ENCODE measurements around the gene ROCK1. TPM values are rescaled to one million over a fixed set of nuclear protein-coding genes. Genes with fewer than 3 reads are reported as not detected.

Gene ROCK1
- total RNA-seq, 1 donor from 2014 or later = 35.3 TPM

DNA sequence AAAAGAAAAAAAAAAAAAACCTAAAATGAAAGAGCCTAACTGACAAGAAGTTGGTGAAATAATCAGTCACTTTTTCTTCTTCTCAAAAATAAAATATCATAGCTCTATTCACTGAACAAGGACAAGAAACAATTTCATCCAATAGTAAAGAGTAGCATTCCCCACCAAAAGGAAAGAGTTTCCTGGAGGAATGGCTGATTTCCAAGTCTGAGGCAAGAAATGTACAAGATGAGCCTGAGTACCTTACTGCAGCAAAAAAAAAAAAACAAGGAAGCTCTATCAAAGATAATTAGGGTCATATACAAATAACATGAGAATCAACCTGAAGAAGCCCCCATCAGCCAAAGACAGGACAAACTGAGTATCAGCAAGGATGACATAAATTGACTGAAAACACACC is 11.5 kb downstream of the ROCK1 start:
- no peaks in the 10 kb centered on the region for H3K36me3 ChIP-seq (ENCODE audit: control insufficient read depth, insufficient read depth, low read length)
- no peak overlapping the region for H3K4me3 ChIP-seq (ENCODE audit: low read depth, low read length)
- no peak for DNase-seq (ENCODE audit: low read depth)
- no peaks in the 10 kb centered on the region for H3K27me3 ChIP-seq (ENCODE audit: control insufficient read depth, insufficient read depth, low read length)
- TF ChIP-seq, protein P1, sequence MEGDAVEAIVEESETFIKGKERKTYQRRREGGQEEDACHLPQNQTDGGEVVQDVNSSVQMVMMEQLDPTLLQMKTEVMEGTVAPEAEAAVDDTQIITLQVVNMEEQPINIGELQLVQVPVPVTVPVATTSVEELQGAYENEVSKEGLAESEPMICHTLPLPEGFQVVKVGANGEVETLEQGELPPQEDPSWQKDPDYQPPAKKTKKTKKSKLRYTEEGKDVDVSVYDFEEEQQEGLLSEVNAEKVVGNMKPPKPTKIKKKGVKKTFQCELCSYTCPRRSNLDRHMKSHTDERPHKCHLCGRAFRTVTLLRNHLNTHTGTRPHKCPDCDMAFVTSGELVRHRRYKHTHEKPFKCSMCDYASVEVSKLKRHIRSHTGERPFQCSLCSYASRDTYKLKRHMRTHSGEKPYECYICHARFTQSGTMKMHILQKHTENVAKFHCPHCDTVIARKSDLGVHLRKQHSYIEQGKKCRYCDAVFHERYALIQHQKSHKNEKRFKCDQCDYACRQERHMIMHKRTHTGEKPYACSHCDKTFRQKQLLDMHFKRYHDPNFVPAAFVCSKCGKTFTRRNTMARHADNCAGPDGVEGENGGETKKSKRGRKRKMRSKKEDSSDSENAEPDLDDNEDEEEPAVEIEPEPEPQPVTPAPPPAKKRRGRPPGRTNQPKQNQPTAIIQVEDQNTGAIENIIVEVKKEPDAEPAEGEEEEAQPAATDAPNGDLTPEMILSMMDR (IDR thresholded peaks at IDR 0.05; ENCODE audit: insufficient read depth, low read length, poor library complexity, severe bottlenecking) = no peak

DNA sequence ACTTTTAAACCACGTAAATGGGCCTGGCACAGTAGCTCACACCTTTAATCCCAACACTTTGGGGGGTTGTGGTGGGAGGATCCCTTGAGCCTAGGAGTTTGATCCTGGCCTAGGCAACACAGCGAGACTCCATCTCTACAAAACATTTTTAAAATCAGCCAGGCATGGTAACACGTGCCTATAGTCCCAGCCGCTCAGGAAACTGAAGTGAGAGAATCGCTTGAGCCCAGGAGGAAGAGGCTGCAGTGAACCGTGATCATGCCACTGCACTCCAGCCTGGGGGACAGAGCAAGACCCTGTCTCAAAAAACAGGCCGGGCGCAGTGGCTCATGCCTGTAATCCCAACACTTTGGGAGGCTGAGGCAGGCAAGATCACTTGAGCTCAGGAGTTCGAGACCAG is 12.2 kb downstream of the ROCK1 start:
- Histone ChIP-seq H3K36me3 (ENCODE audit: control insufficient read depth, insufficient read depth, low read length) (no peaks in the 10 kb centered on the region), H3K27me3 (ENCODE audit: control insufficient read depth, insufficient read depth, low read length) (no peaks in the 10 kb centered on the region), H3K4me3 (ENCODE audit: low read depth, low read length) (no peak overlapping the region)
- TF ChIP-seq, protein P1 (IDR thresholded peaks at IDR 0.05; ENCODE audit: insufficient read depth, low read length, poor library complexity, severe bottlenecking) = no peak
- DNase-seq (ENCODE audit: low read depth) = no peak

DNA sequence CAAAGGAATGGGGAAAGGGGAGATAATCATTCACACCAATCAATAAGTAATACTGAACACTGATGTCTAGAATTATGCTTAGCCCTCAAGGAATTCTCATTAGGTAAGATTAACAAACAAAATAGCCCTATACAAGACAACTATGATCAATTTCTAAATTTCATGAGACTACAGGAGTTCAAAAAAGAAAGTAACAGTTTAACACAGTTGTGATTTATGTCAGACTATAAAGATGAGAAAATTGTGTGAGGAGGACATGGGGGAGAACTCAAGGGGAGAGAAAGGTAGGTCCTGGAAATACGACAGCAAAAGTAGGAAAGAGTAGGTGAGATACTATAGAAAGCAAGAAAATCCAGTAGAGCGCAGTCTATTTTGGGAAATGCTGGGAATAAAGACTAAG is 14.9 kb downstream of the ROCK1 start:
- Histone ChIP-seq H3K27me3 (ENCODE audit: control insufficient read depth, insufficient read depth, low read length) (no peaks in the 10 kb centered on the region), H3K4me3 (ENCODE audit: low read depth, low read length) (no peak overlapping the region), H3K36me3 (ENCODE audit: control insufficient read depth, insufficient read depth, low read length) (no peaks in the 10 kb centered on the region)
- no peak for DNase-seq (ENCODE audit: low read depth)
- TF ChIP-seq, protein P1 (IDR thresholded peaks at IDR 0.05; ENCODE audit: insufficient read depth, low read length, poor library complexity, severe bottlenecking) = no peak

DNA sequence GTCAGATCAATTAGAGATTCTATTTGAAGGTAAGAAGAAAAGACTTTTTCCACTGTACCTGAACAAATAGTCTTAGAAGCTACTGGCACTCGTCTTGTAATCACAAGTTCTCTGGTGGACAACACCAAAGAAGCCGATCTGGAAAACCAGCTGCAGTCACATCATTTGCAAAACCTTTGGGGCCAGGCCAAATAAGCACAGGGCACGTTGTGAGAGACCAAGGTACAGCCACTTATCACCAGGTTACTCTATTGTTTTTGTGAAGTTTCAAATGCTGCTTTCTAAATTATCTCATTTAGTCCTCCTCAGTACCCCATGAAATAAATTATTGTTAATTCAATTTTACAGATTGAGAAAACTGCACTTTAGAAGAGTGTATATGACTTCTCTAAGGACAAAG is 18.5 kb downstream of the ROCK1 start:
- Histone ChIP-seq H3K4me3 (ENCODE audit: low read depth, low read length) (no peak overlapping the region), H3K36me3 (ENCODE audit: control insufficient read depth, insufficient read depth, low read length) (no peaks in the 10 kb centered on the region), H3K27me3 (ENCODE audit: control insufficient read depth, insufficient read depth, low read length) (no peaks in the 10 kb centered on the region)
- no peak for DNase-seq (ENCODE audit: low read depth)
- TF ChIP-seq, protein P1 (IDR thresholded peaks at IDR 0.05; ENCODE audit: insufficient read depth, low read length, poor library complexity, severe bottlenecking) = no peak

DNA sequence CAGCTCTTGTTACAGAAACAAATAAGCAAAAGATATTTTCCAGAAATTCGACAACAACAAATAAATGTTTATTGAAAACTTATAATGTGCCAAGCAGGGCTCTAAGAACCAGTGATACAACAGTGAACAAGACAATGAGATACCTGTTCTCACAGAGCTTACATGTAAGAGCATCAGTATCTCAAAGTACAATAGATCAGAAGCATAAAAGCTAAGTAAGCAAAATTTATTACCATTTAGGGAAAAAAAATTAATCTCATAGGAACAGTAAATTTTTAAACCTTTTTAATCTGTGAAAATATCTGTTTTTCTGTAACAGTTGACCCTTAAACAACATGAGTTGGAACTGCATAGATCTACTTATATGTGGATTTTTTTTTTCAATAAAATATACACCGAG is 20.9 kb downstream of the ROCK1 start:
- TF ChIP-seq, protein P1 (IDR thresholded peaks at IDR 0.05; ENCODE audit: insufficient read depth, low read length, poor library complexity, severe bottlenecking) = no peak
- Histone ChIP-seq H3K4me3 (ENCODE audit: low read depth, low read length) (no peak overlapping the region), H3K27me3 (ENCODE audit: control insufficient read depth, insufficient read depth, low read length) (no peaks in the 10 kb centered on the region), H3K36me3 (ENCODE audit: control insufficient read depth, insufficient read depth, low read length) (no peaks in the 10 kb centered on the region)
- no peak for DNase-seq (ENCODE audit: low read depth)

DNA sequence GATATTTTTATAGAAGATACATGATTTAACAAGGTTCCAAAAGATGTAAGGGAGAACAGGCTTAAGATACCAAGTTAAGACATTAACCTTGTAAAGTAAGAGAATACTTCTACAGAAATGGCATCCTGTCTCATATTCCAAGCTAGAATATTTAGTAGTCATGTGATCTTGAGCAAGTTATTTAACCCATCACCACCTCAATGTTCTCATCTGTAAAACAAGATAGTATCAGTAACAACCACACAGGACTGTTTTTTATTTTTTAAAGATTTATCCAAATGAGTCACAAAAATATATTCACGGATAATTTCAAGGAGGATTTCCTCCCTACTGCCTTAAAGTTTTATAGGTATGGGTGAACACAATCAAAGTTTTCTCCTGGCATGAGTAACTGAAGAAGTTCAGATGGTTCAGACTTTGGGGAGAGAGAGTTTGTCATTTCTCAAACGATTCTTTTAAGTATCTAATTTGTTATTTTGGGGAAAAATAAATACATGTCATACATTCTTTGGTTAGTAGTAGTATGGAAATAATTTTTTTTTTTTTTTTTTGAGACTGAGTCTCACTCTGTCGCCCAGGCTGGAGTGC is 25.9 kb downstream of the ROCK1 start:
- H3K27me3 ChIP-seq (ENCODE audit: control insufficient read depth, insufficient read depth, low read length) = no peaks in the 10 kb centered on the region
- DNase-seq (ENCODE audit: low read depth) = no peak
- TF ChIP-seq, protein P1 (IDR thresholded peaks at IDR 0.05; ENCODE audit: insufficient read depth, low read length, poor library complexity, severe bottlenecking) = no peak
- H3K36me3 ChIP-seq (ENCODE audit: control insufficient read depth, insufficient read depth, low read length) = no peaks in the 10 kb centered on the region
- H3K4me3 ChIP-seq (ENCODE audit: low read depth, low read length) = no peak overlapping the region

Data from kidney epithelial cell (primary cell).